Prostate gland (tissue), 2 donors: ENCODE results near the gene CUTA.
A peak's percentile ranks its signal among the peaks of the same experiment; 100 is the strongest.

ENCODE experiments used
- POLR2A ChIP-seq: fragments of 450-650 bp; IDR thresholded peaks from one replicate; pipeline ENCODE4 v1.6.1; 2016; ENCODE audit warnings: antibody characterized with exemption, mild to moderate bottlenecking
- TF ChIP-seq, protein P1 (sequence below), 4 experiments: fragments of 200-600 bp in 2 of 4; fragments of 450-650 bp in 2 of 4; sonication (generic) in 2 of 4; IDR thresholded peaks; 1 replicate in 3 of 4; 2 replicates in 1 of 4; pipeline ENCODE4 v1.5.1; 2016 to 2019; ENCODE audit warnings: antibody characterized with exemption in 4 of 4, mild to moderate bottlenecking in 2 of 4, moderate library complexity in 2 of 4

DNA sequence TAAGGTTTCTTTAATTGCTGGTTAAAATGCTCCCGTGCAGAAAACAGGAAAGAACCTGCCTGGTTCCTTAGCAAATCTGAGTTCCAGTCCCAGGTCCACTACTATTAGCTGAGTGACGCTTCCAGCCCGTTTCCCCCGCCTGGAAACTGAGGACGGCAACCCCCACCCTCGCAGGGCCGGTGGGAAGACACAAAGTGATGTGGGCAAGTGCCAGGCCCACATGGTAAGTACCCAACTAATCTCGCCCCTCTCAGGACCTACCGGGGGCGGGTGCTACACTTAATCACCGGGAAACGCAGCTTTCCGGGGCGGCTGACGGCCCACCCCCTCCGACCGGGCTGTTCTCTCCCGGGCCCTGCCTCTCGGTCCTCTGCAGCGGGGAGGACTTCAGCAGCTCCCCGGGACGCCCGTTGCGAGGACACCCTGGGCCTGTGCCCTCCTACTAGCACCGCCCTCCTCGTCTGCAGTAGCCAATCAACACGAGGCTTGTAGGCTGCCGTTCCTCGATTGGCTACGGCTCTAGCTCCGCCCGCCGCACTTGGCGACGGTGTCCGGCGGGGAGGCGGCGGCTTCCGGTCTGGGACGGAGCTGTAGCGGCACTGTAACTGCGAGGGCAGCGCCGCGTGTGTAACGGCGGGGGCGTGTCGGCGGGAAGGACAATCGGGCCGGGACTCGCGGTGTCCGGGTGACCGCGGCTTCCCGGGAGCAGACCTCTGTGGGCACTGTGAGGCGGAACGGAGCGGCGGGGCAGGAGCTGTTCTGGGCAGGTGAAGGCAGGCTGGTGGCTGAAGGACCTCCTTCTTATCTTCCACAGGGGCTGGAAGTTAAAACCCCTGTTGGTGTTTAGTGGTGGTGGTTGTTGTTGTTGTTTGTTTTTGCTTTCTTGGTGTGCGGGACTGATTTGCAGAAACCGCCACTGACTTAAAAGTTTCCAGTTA, 36.4 kb upstream of the CUTA start, which contains the start of gene ZBTB9:
- TF ChIP-seq, protein P1, sequence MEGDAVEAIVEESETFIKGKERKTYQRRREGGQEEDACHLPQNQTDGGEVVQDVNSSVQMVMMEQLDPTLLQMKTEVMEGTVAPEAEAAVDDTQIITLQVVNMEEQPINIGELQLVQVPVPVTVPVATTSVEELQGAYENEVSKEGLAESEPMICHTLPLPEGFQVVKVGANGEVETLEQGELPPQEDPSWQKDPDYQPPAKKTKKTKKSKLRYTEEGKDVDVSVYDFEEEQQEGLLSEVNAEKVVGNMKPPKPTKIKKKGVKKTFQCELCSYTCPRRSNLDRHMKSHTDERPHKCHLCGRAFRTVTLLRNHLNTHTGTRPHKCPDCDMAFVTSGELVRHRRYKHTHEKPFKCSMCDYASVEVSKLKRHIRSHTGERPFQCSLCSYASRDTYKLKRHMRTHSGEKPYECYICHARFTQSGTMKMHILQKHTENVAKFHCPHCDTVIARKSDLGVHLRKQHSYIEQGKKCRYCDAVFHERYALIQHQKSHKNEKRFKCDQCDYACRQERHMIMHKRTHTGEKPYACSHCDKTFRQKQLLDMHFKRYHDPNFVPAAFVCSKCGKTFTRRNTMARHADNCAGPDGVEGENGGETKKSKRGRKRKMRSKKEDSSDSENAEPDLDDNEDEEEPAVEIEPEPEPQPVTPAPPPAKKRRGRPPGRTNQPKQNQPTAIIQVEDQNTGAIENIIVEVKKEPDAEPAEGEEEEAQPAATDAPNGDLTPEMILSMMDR (IDR thresholded peaks at IDR 0.05): peak in 2 of 4 experiments; percentile 13 to 33
- TF ChIP-seq POLR2A: peak; percentile 85
